GM12878 (cell line): ENCODE measurements around the gene PTPN14. TPM values are rescaled to one million over a fixed set of nuclear protein-coding genes. Genes with fewer than 3 reads are reported as not detected.

Experiments used
- CHD4 ChIP-seq: fragments of 200-600 bp; sonication (generic); IDR thresholded peaks from 2 replicates; pipeline ENCODE4 v1.6.1; 2016; ENCODE audit warnings: mild to moderate bottlenecking
- ESRRA ChIP-seq: IDR thresholded peaks from 2 replicates; pipeline ENCODE4 v1.6.1; 2012; ENCODE audit warnings: mild to moderate bottlenecking, low read length, improper control_type of control experiment
- IRF4 ChIP-seq: IDR thresholded peaks from 2 replicates; pipeline ENCODE4 v1.6.1; 2011; ENCODE audit warnings: low read depth, low read length
- JUNB ChIP-seq: IDR thresholded peaks from 2 replicates; pipeline ENCODE4 v1.6.1; 2016; ENCODE audit warnings: antibody characterized with exemption, mild to moderate bottlenecking
- RUNX3 ChIP-seq: IDR thresholded peaks from 2 replicates; pipeline ENCODE4 v1.6.1; 2012; ENCODE audit warnings: low read length, inconsistent platforms
- SPI1 ChIP-seq: IDR thresholded peaks from 2 replicates; pipeline ENCODE4 v1.6.1; 2011; ENCODE audit warnings: low read depth, mild to moderate bottlenecking, low read length, moderate library complexity, borderline replicate concordance; ENCODE audit not compliant: insufficient read depth
- ZNF217 ChIP-seq: fragments of 450-650 bp; IDR thresholded peaks from 2 replicates; pipeline ENCODE4 v1.6.1; 2017; ENCODE audit warnings: antibody characterized with exemption, mild to moderate bottlenecking
- polyA plus RNA-seq, 11 experiments: library from polyadenylated mRNA; depleted of rRNA in 4 of 11; unstranded in 6 of 11; stranded (reverse) in 5 of 11; fragments of >200 nt; fragmentation: Nextera tagmentation in 4 of 11; fragmentation: Illumina TruSeq in 1 of 11; extraction: Ambion mirVana in 4 of 11; extraction: Trizol in 1 of 11; gene quantifications; 1 replicate in 1 of 11; 2 replicates in 10 of 11; pipeline versions ENCODE4 v1.2.1 to v1.2.3, GENCODE V29; 2011 to 2016; ENCODE audit warnings: inconsistent platforms in 2 of 11, missing spikeins in 2 of 11, low read depth in 1 of 11
- total RNA-seq, 4 experiments: library from RNA; depleted of rRNA in 3 of 4; stranded (reverse); fragments of >200 nt in 3 of 4; fragmentation: Illumina TruSeq in 1 of 4; extraction: Trizol in 1 of 4; gene quantifications; 2 replicates each; pipeline versions ENCODE4 v1.2.1 to v1.2.3, GENCODE V29; 2013 to 2021
- TF ChIP-seq, protein P1 (sequence below), 3 experiments: IDR thresholded peaks in 2 of 3; conservative IDR thresholded peaks in 1 of 3; 2 replicates each; pipeline ENCODE4 v1.5.1; 2011; ENCODE audit warnings: low read depth in 3 of 3, low read length in 3 of 3, mild to moderate bottlenecking in 3 of 3, control low read depth in 2 of 3, moderate library complexity in 2 of 3, inconsistent platforms in 1 of 3, mixed read lengths in 1 of 3; ENCODE audit not compliant: control insufficient read depth in 2 of 3, insufficient read depth in 1 of 3; ENCODE audit errors: extremely low read depth in 1 of 3
- TF ChIP-seq, protein P2 (sequence below): IDR thresholded peaks from 2 replicates; pipeline ENCODE4 v1.6.1; 2011; ENCODE audit warnings: borderline replicate concordance, low read depth, mild to moderate bottlenecking, moderate library complexity, low read length; ENCODE audit not compliant: insufficient read depth, poor library complexity, severe bottlenecking
- TF ChIP-seq, protein P3 (sequence below): fragments of 450-650 bp; IDR thresholded peaks from 2 replicates; pipeline ENCODE4 v1.6.1; 2016; ENCODE audit warnings: mild to moderate bottlenecking

Gene PTPN14
- total and polyA plus RNA-seq, 10 of the 15 experiments (the other 5 are each of a cell fraction or from before 2014, with no cell fraction given), result 0.05 to 5.1 (median 0.44) TPM

DNA sequence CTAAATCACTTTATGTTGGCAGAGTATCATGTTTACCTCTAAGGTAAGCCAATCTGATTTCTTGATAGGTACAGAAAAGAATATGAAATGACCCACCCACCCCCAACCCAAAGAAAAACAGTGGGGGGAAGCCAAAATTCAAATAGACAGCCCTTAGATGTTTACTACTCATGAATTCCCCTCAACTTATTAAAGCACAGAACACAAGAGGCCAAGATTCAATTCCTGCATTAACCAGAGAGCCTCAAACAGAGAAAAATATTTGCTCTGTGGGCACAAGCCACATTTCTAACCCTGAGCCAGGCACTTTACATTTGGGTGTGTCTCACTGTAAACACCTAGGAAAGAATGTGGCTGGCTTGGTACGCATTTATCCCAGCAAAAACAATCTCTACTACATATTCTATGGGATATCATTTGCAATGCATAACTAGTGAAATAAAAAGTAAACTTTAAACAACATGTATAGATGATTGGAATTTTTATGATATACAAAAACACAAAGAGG lies 84.3 kb downstream of the PTPN14 start (continued):
- TF ChIP-seq, protein P1, sequence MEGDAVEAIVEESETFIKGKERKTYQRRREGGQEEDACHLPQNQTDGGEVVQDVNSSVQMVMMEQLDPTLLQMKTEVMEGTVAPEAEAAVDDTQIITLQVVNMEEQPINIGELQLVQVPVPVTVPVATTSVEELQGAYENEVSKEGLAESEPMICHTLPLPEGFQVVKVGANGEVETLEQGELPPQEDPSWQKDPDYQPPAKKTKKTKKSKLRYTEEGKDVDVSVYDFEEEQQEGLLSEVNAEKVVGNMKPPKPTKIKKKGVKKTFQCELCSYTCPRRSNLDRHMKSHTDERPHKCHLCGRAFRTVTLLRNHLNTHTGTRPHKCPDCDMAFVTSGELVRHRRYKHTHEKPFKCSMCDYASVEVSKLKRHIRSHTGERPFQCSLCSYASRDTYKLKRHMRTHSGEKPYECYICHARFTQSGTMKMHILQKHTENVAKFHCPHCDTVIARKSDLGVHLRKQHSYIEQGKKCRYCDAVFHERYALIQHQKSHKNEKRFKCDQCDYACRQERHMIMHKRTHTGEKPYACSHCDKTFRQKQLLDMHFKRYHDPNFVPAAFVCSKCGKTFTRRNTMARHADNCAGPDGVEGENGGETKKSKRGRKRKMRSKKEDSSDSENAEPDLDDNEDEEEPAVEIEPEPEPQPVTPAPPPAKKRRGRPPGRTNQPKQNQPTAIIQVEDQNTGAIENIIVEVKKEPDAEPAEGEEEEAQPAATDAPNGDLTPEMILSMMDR (IDR thresholded peaks at IDR 0.05 in 2 of 3, conservative IDR thresholded peaks at IDR 0.05 in 1 of 3; ENCODE audit: control insufficient read depth in 2 of 3, extremely low read depth in 1 of 3, insufficient read depth in 1 of 3, low read depth in 3 of 3, low read length in 3 of 3), result no peak
- TF ChIP-seq CHD4, result no peak
- no peak for TF ChIP-seq IRF4
- no peak for TF ChIP-seq ZNF217
- no peak for TF ChIP-seq RUNX3
- TF ChIP-seq, protein P2, sequence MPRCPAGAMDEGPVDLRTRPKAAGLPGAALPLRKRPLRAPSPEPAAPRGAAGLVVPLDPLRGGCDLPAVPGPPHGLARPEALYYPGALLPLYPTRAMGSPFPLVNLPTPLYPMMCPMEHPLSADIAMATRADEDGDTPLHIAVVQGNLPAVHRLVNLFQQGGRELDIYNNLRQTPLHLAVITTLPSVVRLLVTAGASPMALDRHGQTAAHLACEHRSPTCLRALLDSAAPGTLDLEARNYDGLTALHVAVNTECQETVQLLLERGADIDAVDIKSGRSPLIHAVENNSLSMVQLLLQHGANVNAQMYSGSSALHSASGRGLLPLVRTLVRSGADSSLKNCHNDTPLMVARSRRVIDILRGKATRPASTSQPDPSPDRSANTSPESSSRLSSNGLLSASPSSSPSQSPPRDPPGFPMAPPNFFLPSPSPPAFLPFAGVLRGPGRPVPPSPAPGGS, result no peak
- no peak for TF ChIP-seq SPI1
- no peak for TF ChIP-seq JUNB
- TF ChIP-seq ESRRA, result no peak
- TF ChIP-seq, protein P3, sequence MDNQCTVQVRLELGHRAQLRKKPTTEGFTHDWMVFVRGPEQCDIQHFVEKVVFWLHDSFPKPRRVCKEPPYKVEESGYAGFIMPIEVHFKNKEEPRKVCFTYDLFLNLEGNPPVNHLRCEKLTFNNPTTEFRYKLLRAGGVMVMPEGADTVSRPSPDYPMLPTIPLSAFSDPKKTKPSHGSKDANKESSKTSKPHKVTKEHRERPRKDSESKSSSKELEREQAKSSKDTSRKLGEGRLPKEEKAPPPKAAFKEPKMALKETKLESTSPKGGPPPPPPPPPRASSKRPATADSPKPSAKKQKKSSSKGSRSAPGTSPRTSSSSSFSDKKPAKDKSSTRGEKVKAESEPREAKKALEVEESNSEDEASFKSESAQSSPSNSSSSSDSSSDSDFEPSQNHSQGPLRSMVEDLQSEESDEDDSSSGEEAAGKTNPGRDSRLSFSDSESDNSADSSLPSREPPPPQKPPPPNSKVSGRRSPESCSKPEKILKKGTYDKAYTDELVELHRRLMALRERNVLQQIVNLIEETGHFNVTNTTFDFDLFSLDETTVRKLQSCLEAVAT, result no peak
- TF ChIP-seq, all 136 proteins: peak for 0
